HL-60 (cell line): ENCODE data around the gene UFC1.

ENCODE experiments used
- DNase-seq, 2 experiments: peaks; one replicate each; pipeline ENCODE4 v3.0.0-alpha.2; 2010 to 2020; ENCODE audit warnings: low read depth in 1 of 2, low spot score in 1 of 2
- H3K27ac ChIP-seq: fragments of 250-450 bp; sonication (Bioruptor Pico); replicated peaks from 2 replicates; pipeline ENCODE4 v1.5.1; 2020; ENCODE audit warnings: mild to moderate bottlenecking, moderate library complexity
- H3K27me3 ChIP-seq: fragments of 250-450 bp; sonication (Bioruptor Pico); 2 replicates; pipeline ENCODE4 v1.5.1; 2021; ENCODE audit warnings: mild to moderate bottlenecking, moderate library complexity; ENCODE audit not compliant: insufficient read depth, poor library complexity, severe bottlenecking
- H3K4me3 ChIP-seq: replicated peaks from 2 replicates; pipeline ENCODE4 v1.5.1; 2011; ENCODE audit warnings: mild to moderate bottlenecking, control low read depth, low read length; ENCODE audit not compliant: insufficient read depth
- GABPA ChIP-seq: IDR thresholded peaks from 2 replicates; pipeline ENCODE4 v1.6.1; 2012; ENCODE audit warnings: low read depth
- POLR2AphosphoS5 ChIP-seq: IDR thresholded peaks from 2 replicates; pipeline ENCODE4 v1.6.1; 2012; ENCODE audit warnings: low read depth
- SPI1 ChIP-seq: IDR thresholded peaks from 2 replicates; pipeline ENCODE4 v1.6.1; 2012; ENCODE audit warnings: low read depth, mild to moderate bottlenecking, borderline replicate concordance
- long read RNA-seq: library from polyadenylated mRNA; unstranded; transcript quantifications from one replicate; pipeline ENCODE4 v2.0.0, GENCODE V29; 2020
- TF ChIP-seq, protein P1 (sequence below): IDR thresholded peaks from 2 replicates; pipeline ENCODE4 v1.6.1; 2012; ENCODE audit warnings: low read depth; ENCODE audit not compliant: insufficient replicate concordance
- TF ChIP-seq, protein P2 (sequence below): IDR thresholded peaks from one replicate; pipeline ENCODE4 v1.5.1; 2011; ENCODE audit warnings: low read length, control low read depth, inconsistent platforms; ENCODE audit not compliant: insufficient read depth

Gene UFC1
- long read RNA-seq, transcript UFC1-201 (6 exons, 1,114 nt) = major isoform, 57 of 67 reads
- long read RNA-seq, partial matches to known transcripts = 1 of 67 reads
- long read RNA-seq, other reads (novel, unspliced or antisense) = 5 of 67 reads

- TF ChIP-seq POLR2AphosphoS5 = peak; percentile 96
- TF ChIP-seq GABPA = peak; percentile 97
- TF ChIP-seq SPI1 = peak; percentile 86
- TF ChIP-seq, protein P1, sequence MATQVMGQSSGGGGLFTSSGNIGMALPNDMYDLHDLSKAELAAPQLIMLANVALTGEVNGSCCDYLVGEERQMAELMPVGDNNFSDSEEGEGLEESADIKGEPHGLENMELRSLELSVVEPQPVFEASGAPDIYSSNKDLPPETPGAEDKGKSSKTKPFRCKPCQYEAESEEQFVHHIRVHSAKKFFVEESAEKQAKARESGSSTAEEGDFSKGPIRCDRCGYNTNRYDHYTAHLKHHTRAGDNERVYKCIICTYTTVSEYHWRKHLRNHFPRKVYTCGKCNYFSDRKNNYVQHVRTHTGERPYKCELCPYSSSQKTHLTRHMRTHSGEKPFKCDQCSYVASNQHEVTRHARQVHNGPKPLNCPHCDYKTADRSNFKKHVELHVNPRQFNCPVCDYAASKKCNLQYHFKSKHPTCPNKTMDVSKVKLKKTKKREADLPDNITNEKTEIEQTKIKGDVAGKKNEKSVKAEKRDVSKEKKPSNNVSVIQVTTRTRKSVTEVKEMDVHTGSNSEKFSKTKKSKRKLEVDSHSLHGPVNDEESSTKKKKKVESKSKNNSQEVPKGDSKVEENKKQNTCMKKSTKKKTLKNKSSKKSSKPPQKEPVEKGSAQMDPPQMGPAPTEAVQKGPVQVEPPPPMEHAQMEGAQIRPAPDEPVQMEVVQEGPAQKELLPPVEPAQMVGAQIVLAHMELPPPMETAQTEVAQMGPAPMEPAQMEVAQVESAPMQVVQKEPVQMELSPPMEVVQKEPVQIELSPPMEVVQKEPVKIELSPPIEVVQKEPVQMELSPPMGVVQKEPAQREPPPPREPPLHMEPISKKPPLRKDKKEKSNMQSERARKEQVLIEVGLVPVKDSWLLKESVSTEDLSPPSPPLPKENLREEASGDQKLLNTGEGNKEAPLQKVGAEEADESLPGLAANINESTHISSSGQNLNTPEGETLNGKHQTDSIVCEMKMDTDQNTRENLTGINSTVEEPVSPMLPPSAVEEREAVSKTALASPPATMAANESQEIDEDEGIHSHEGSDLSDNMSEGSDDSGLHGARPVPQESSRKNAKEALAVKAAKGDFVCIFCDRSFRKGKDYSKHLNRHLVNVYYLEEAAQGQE = peak; percentile 82
- TF ChIP-seq, protein P2, sequence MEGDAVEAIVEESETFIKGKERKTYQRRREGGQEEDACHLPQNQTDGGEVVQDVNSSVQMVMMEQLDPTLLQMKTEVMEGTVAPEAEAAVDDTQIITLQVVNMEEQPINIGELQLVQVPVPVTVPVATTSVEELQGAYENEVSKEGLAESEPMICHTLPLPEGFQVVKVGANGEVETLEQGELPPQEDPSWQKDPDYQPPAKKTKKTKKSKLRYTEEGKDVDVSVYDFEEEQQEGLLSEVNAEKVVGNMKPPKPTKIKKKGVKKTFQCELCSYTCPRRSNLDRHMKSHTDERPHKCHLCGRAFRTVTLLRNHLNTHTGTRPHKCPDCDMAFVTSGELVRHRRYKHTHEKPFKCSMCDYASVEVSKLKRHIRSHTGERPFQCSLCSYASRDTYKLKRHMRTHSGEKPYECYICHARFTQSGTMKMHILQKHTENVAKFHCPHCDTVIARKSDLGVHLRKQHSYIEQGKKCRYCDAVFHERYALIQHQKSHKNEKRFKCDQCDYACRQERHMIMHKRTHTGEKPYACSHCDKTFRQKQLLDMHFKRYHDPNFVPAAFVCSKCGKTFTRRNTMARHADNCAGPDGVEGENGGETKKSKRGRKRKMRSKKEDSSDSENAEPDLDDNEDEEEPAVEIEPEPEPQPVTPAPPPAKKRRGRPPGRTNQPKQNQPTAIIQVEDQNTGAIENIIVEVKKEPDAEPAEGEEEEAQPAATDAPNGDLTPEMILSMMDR = no peak
- peak within 1 kb of the TSS; percentile 87 for H3K4me3 ChIP-seq
- peak within 1 kb of the TSS; percentile 99 for H3K27ac ChIP-seq
- H3K27me3 ChIP-seq = no peaks in the 10 kb centered on the region
- peak; percentile 77 to 88 for DNase-seq
These were observed at the start of gene UFC1 for GRCh38 chr1:161153682-161154337. Gene UFC1, plus strand, starts transcription at chr1:161153978. Its CDS starts 20 bp downstream, at chr1:161153998.

- Histone ChIP-seq H3K4me3 (no peak overlapping the region), H3K27ac (no peak overlapping the region), H3K27me3 (no peaks in the 10 kb centered on the region)
- DNase-seq = no peak
- TF ChIP-seq, protein P2 = no peak
These were observed 47.3 kb upstream of the UFC1 start for GRCh38 chr1:161106431-161106830.

GRCh38 chr1:161111117-161111516 is 42.7 kb upstream of the UFC1 start:
- H3K27ac ChIP-seq = no peak overlapping the region
- no peaks in the 10 kb centered on the region for H3K27me3 ChIP-seq
- TF ChIP-seq, protein P2 = no peak
- TF ChIP-seq POLR2AphosphoS5 = no peak

GRCh38 chr1:161111527-161111926 is 42.3 kb upstream of the UFC1 start:
- Histone ChIP-seq H3K27me3 (no peaks in the 10 kb centered on the region), H3K27ac (peak overlapping the region; percentile 26), H3K4me3 (no peak overlapping the region)
- no peak for DNase-seq
- TF ChIP-seq GABPA (no peak), SPI1 (peak; percentile 26; the same call in 1 of the 2 replicates)

More at GRCh38 chr1:161111117-161111516, 42.7 kb upstream of the UFC1 start:
- DNase-seq = no peak
- H3K4me3 ChIP-seq = no peak overlapping the region

DNA sequence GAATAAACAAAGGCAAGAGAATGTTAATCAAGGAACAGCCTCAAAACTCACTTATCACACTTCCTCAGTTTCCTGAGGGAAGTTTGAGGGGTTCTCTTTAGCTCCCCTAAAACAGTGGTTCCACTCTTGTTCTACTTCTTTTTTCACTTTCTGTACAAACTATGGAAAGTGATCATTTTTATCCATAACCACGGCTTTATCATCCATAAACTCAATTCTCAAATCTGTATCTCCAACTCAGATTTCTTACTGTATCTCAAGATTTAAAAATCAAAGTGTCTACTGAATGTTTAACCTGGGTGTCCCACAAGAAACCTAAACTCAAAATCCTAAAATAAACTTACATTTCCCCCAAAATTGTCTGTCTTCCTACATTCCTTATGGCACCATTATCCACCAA is 39.9 kb upstream of the UFC1 start:
- H3K27ac ChIP-seq = no peak overlapping the region; the same call in 1 of the 2 replicates
- TF ChIP-seq, protein P2 = no peak
- no peak for TF ChIP-seq SPI1
- TF ChIP-seq, protein P1 = no peak
- no peak for TF ChIP-seq POLR2AphosphoS5
- no peak for TF ChIP-seq GABPA
- H3K4me3 ChIP-seq = no peak overlapping the region
- DNase-seq = no peak
- H3K27me3 ChIP-seq = no peaks in the 10 kb centered on the region
